Vagina (tissue), 2 donors: Measurements from ENCODE around the gene ROGDI. TPM values are rescaled to one million over a fixed set of nuclear protein-coding genes. Genes with fewer than 3 reads are reported as not detected.

Experiments
- DNase-seq, 2 donors: peaks; one replicate each; pipeline ENCODE4 v3.0.0-alpha.2; 2017; ENCODE audit errors: extremely low spot score in 2 of 2
- H3K27ac ChIP-seq: fragments of 200-600 bp; sonication (generic); one replicate; pipeline ENCODE4 v1.5.1; 2019
- H3K27me3 ChIP-seq: fragments of 200-600 bp; sonication (generic); one replicate; pipeline ENCODE4 v1.5.1; 2019
- H3K36me3 ChIP-seq, 2 donors: fragments of 200-600 bp; sonication (generic); one replicate each; pipeline ENCODE4 v1.5.1; 2017 to 2019
- H3K4me1 ChIP-seq: fragments of 200-600 bp; sonication (generic); one replicate; pipeline ENCODE4 v1.5.1; 2019
- H3K4me3 ChIP-seq, 2 donors: fragments of 200-600 bp; sonication (generic); 1 replicate in 1 of 2; 2 replicates in 1 of 2; pipeline ENCODE4 v1.5.1; 2016 to 2019
- H3K9me3 ChIP-seq: fragments of 200-600 bp; sonication (generic); one replicate; pipeline ENCODE4 v1.5.1; 2019
- CTCF ChIP-seq, 3 experiments: fragments of 450-650 bp in 2 of 3; fragments of 200-600 bp in 1 of 3; sonication (generic) in 1 of 3; IDR thresholded peaks; one replicate each; pipeline ENCODE4 v1.5.1; 2017 to 2019; ENCODE audit warnings: antibody characterized with exemption in 3 of 3, mild to moderate bottlenecking in 2 of 3, moderate library complexity in 2 of 3
- POLR2A ChIP-seq, 2 donors: fragments of 450-650 bp; IDR thresholded peaks; one replicate each; pipeline ENCODE4 v1.6.1; 2017; ENCODE audit warnings: antibody characterized with exemption in 2 of 2, mild to moderate bottlenecking in 2 of 2, moderate library complexity in 2 of 2
- POLR2AphosphoS5 ChIP-seq, 2 donors: sonication (generic); formaldehyde crosslinking; IDR thresholded peaks; one replicate each; pipeline ENCODE4 v1.9.0; 2017; ENCODE audit warnings: antibody characterized with exemption in 2 of 2, mild to moderate bottlenecking in 2 of 2, low read depth in 1 of 2; ENCODE audit not compliant: insufficient read depth in 1 of 2
- intact Hi-C: fragments of 100-400 bp; cut with DNase I; formaldehyde crosslinking; loops from one replicate; pipeline ENCODE4 v1.15.1; 2023
- total RNA-seq: library from RNA; depleted of rRNA; stranded (reverse); fragments of >200 nt; gene quantifications from one replicate; pipeline ENCODE4 v1.2.3, GENCODE V29; 2016

ROGDI gene
- total RNA-seq, 1 donor from 2014 or later: 14.0 TPM

- Histone ChIP-seq H3K27ac (no peak overlapping the region), H3K4me3 (no peak overlapping the region), H3K36me3 (peaks cover 0 to 9% of the 10 kb centered on the region in 2 donors), H3K27me3 (no peaks in the 10 kb centered on the region), H3K9me3 (no peaks in the 10 kb centered on the region), H3K4me1 (peaks cover 22% of the 10 kb centered on the region)
- DNase-seq: no peak
- intact Hi-C loops: no loop called here
- TF ChIP-seq CTCF (IDR thresholded peaks at IDR 0.05) (no peak), POLR2AphosphoS5 (IDR thresholded peaks at IDR 0.05; ENCODE audit: insufficient read depth in 1 of 2, low read depth in 1 of 2) (no peak), POLR2A (IDR thresholded peaks at IDR 0.05) (no peak)
Measured at GRCh38 chr16:4797805-4798252, 4.6 kb downstream of the ROGDI start.

DNA sequence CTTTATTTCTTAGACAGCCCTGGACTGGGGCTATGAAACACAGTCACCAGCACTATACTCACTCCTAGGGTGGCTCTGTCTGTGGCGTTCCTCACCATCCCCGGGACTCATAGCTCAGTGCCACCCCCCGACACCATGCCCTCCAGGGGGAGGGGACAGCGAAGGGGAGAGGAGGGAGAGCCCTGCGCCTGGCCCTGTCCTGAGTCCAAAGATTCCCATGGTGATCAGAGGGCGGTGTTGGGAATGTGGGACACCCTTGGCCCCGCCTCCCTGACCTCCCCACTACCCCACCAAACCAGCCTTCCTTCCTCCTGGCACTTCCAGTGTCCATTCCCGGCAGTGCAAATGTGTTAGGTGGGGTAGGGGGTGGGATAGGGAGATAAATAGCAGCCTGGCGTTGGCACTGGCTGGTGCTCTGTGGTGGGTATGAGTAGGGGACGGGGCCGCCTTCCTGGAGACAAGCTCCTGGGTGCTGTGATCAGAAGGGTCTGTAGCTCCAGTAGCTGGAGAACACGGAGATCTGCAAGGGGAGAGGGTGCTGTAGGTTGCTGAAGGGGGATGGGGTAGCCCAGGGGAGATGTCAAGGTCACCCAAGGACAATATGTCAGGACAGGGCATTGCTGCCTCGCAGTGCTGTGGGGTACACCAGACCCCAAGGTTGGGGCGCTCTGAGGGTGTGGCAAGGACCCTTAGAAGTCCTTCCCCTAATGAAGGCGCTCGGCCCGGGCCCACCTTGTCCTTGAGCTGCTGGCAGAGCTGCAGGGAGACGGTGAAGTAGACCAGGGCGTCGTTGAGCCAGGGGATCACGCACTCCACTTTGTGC lies 5.2 kb downstream of the ROGDI start:
- Histone ChIP-seq H3K27me3 (no peaks in the 10 kb centered on the region), H3K36me3 (peaks cover 0 to 9% of the 10 kb centered on the region in 2 donors), H3K27ac (no peak overlapping the region), H3K4me3 (no peak overlapping the region), H3K9me3 (no peaks in the 10 kb centered on the region), H3K4me1 (peaks cover 22% of the 10 kb centered on the region)
- no peak for DNase-seq
- TF ChIP-seq POLR2A (IDR thresholded peaks at IDR 0.05) (no peak), CTCF (IDR thresholded peaks at IDR 0.05) (no peak), POLR2AphosphoS5 (IDR thresholded peaks at IDR 0.05; ENCODE audit: insufficient read depth in 1 of 2, low read depth in 1 of 2) (no peak)
- intact Hi-C loops: no loop called here

GRCh38 chr16:4795828-4796572 lies 6.4 kb downstream of the ROGDI start:
- peaks cover 0 to 9% of the 10 kb centered on the region in 2 donors for H3K36me3 ChIP-seq
- peaks cover 12% of the 10 kb centered on the region for H3K4me1 ChIP-seq
- TF ChIP-seq CTCF (IDR thresholded peaks at IDR 0.05) (no peak), POLR2A (IDR thresholded peaks at IDR 0.05) (no peak), POLR2AphosphoS5 (IDR thresholded peaks at IDR 0.05; ENCODE audit: insufficient read depth in 1 of 2, low read depth in 1 of 2) (no peak)
- H3K9me3 ChIP-seq: no peaks in the 10 kb centered on the region
- H3K4me3 ChIP-seq: no peak overlapping the region
- intact Hi-C loops: no loop called here
- H3K27ac ChIP-seq: no peak overlapping the region
- no peaks in the 10 kb centered on the region for H3K27me3 ChIP-seq
- DNase-seq: no peak

DNA sequence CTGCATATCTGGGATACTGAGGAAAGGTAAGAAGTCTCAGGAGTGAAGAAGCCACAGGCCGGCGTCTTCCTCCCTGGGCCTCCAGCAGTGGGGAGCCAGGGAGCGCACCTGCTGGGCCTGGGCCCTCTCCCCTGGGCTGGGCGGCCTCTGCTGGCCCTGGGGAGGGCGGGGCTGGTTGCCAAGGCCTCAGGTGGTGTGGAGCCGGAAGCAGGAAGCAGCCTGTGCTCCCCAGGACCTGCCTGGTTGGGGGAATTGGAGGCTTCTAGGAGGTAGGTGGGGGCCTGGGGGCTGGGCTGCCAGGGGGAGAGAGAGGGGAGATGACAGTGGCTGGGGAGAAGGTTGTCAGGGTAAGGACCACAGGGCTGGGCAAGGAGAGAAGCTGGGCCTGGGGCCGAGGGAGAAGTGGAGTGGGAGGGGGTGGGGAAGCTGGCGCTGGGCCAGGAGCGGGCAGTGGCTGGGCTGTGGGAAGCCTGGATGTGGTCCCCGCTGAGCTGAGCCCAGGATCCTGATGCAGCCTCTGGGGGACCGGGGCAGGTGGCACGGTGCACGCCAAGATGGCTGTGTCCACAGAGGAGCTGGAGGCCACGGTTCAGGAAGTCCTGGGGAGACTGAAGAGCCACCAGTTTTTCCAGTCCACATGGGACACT lies 7.1 kb downstream of the ROGDI start, which contains the start of gene SMIM22:
TSS of gene SMIM22 (plus strand) at position 189 of the 647 bp plus-strand sequence. CDS start at position 555, 366 bp downstream.
- no peak for TF ChIP-seq POLR2AphosphoS5 (IDR thresholded peaks at IDR 0.05; ENCODE audit: insufficient read depth in 1 of 2, low read depth in 1 of 2)
- TF ChIP-seq CTCF (IDR thresholded peaks at IDR 0.05): no peak
- DNase-seq: no peak
- intact Hi-C loops: no loop called here
- H3K36me3 ChIP-seq: peaks cover 0 to 9% of the 10 kb centered on the region in 2 donors
- H3K27ac ChIP-seq: no peak within 1 kb of the TSS
- no peak within 1 kb of the TSS for H3K4me3 ChIP-seq
- no peaks in the 10 kb centered on the region for H3K9me3 ChIP-seq
- peaks cover 5% of the 10 kb centered on the region for H3K4me1 ChIP-seq
- no peaks in the 10 kb centered on the region for H3K27me3 ChIP-seq
